ENCODE measurements around the gene SMIM35. TPM values are rescaled to one million over a fixed set of nuclear protein-coding genes. Genes with fewer than 3 reads are reported as not detected.

Gene SMIM35
- total and polyA plus RNA-seq, 2 of the 13 experiments (the other 11 are each of a cell fraction or from before 2014, with no cell fraction given): not detected

- peaks cover 0 to 4% of the 10 kb centered on the region in 2 experiments; a peak in 2 of 5 replicates for H3K27me3 ChIP-seq (ENCODE audit: control insufficient read depth in 1 of 2, insufficient read depth in 2 of 2, low read length in 2 of 2)
- no peaks in the 10 kb centered on the region for H4K20me1 ChIP-seq (ENCODE audit: insufficient read depth, low read length)
- DNase-seq (ENCODE audit: low spot score) (no peak), ATAC-seq (no peak), FAIRE-seq (no peak)
- WGBS (ENCODE audit: low lambda C conversion rate): 54% methylated on average over 10 of the region's 11 CpGs
- H2AFZ ChIP-seq (ENCODE audit: low read length): no peak overlapping the region
- TF ChIP-seq BATF2 (CRISPR knock-in tag; IDR thresholded peaks at IDR 0.05) (no peak), ZNF709 (CRISPR knock-in tag; IDR thresholded peaks at IDR 0.05) (no peak), HMG20A (CRISPR knock-in tag; IDR thresholded peaks at IDR 0.05; ENCODE audit: borderline replicate concordance) (no peak), ZNF724P (CRISPR knock-in tag; IDR thresholded peaks at IDR 0.05; ENCODE audit: borderline replicate concordance) (no peak)
- no peak overlapping the region for H3K4me3 ChIP-seq (replicated peaks in 1 of 3; ENCODE audit: insufficient read depth in 1 of 3, low read depth in 2 of 3, low read length in 3 of 3)
- ChIA-PET CTCF (ENCODE audit: low intra/inter-chr PET ratio, low total read pairs) (no interaction called here), POLR2A (no interaction called here)
- H3K36me3 ChIP-seq (replicated peaks in 1 of 2; ENCODE audit: control insufficient read depth in 1 of 2, insufficient read depth in 2 of 2, low read length in 2 of 2): no peaks in the 10 kb centered on the region
- no TSS peak for BruUV-seq (replicated peaks)
- H3K27ac ChIP-seq (ENCODE audit: extremely low read length, insufficient read depth, low read length): no peak overlapping the region
- no peaks in the 10 kb centered on the region for H3K79me2 ChIP-seq (ENCODE audit: insufficient read depth, low read length)
- H3K9me3 ChIP-seq (ENCODE audit: low read length): no peaks in the 10 kb centered on the region
- H3K4me2 ChIP-seq (ENCODE audit: low read depth, low read length): no peak overlapping the region
- H3K9ac ChIP-seq (ENCODE audit: insufficient read depth, low read depth, low read length): no peak overlapping the region
- intact Hi-C loops (cut with micrococcal nuclease; ENCODE audit: unreplicated experiment) (no loop called here), in situ Hi-C loops (cut with HindIII; ENCODE audit: extremely low pct_ligation_motif_present, low pct_unique_long_range_greater_than_20kb) (no loop called here)
- H3K4me1 ChIP-seq (ENCODE audit: insufficient read depth, low read length): peaks cover 74% of the 10 kb centered on the region
These were observed 12.5 kb upstream of the SMIM35 start for GRCh38 chr11:118098996-118099837.

- DNase-seq (ENCODE audit: low spot score): peak; percentile 70
- WGBS (ENCODE audit: low lambda C conversion rate): 0% methylated on average over 1 of the region's 1 CpG
- no peaks in the 10 kb centered on the region for H3K36me3 ChIP-seq (replicated peaks in 1 of 2; ENCODE audit: control insufficient read depth in 1 of 2, insufficient read depth in 2 of 2, low read length in 2 of 2)
- no peak overlapping the region for H3K9ac ChIP-seq (ENCODE audit: insufficient read depth, low read depth, low read length)
- ChIA-PET CTCF (ENCODE audit: low intra/inter-chr PET ratio, low total read pairs) (no interaction called here), POLR2A (no interaction called here)
- H3K4me3 ChIP-seq (replicated peaks in 1 of 3; ENCODE audit: insufficient read depth in 1 of 3, low read depth in 2 of 3, low read length in 3 of 3): peak overlapping the region in 2 of 3 experiments; percentile 1 to 16; a peak in 1 of 6 replicates
- in situ Hi-C loops (cut with HindIII; ENCODE audit: extremely low pct_ligation_motif_present, low pct_unique_long_range_greater_than_20kb) (no loop called here), intact Hi-C loops (cut with micrococcal nuclease; ENCODE audit: unreplicated experiment) (no loop called here)
- no peaks in the 10 kb centered on the region for H4K20me1 ChIP-seq (ENCODE audit: insufficient read depth, low read length)
- no peaks in the 10 kb centered on the region; a peak in 1 of 5 replicates for H3K27me3 ChIP-seq (ENCODE audit: control insufficient read depth in 1 of 2, insufficient read depth in 2 of 2, low read length in 2 of 2)
- peak; percentile 88 for FAIRE-seq
- BruUV-seq (replicated peaks): no TSS peak
- H3K79me2 ChIP-seq (ENCODE audit: insufficient read depth, low read length): no peaks in the 10 kb centered on the region
- peak; percentile 73 for ATAC-seq
- peaks cover 100% of the 10 kb centered on the region for H3K4me1 ChIP-seq (ENCODE audit: insufficient read depth, low read length)
- peak overlapping the region; percentile 57 for H3K4me2 ChIP-seq (ENCODE audit: low read depth, low read length)
- H3K9me3 ChIP-seq (ENCODE audit: low read length): no peaks in the 10 kb centered on the region
- H3K27ac ChIP-seq (ENCODE audit: extremely low read length, insufficient read depth, low read length): peak overlapping the region; percentile 61
- H2AFZ ChIP-seq (ENCODE audit: low read length): no peak overlapping the region
- TF ChIP-seq FOXA3 (CRISPR knock-in tag; IDR thresholded peaks at IDR 0.05): peak; percentile 77
- peak; percentile 85 for TF ChIP-seq BCL6 (CRISPR knock-in tag; IDR thresholded peaks at IDR 0.05)
- peak; percentile 74; the same call in 1 of the 2 replicates for TF ChIP-seq POGZ (CRISPR knock-in tag; IDR thresholded peaks at IDR 0.05)
- no peak for TF ChIP-seq ZFAT (CRISPR knock-in tag; conservative IDR thresholded peaks at IDR 0.05)
- no peak for TF ChIP-seq MTF2 (CRISPR knock-in tag; IDR thresholded peaks at IDR 0.05; ENCODE audit: borderline replicate concordance)
- TF ChIP-seq NCOA2 (CRISPR knock-in tag; IDR thresholded peaks at IDR 0.05): peak; percentile 88
- peak; percentile 85; the same call in 1 of the 2 replicates for TF ChIP-seq ZBTB20 (CRISPR knock-in tag; IDR thresholded peaks at IDR 0.05; ENCODE audit: borderline replicate concordance, low read depth)
- TF ChIP-seq TBX3 (IDR thresholded peaks at IDR 0.05; ENCODE audit: borderline replicate concordance): no peak
- TF ChIP-seq ZNF121 (CRISPR knock-in tag; IDR thresholded peaks at IDR 0.05): 0 out of 2 replicates have a peak, but pooled peaks have one; percentile 20
- TF ChIP-seq THAP11 (CRISPR knock-in tag; IDR thresholded peaks at IDR 0.05): 0 out of 2 replicates have a peak, but pooled peaks have one; percentile 27
- peak; percentile 77 for TF ChIP-seq ELF3 (CRISPR knock-in tag; IDR thresholded peaks at IDR 0.05)
- no peak for TF ChIP-seq ATM (IDR thresholded peaks at IDR 0.05; ENCODE audit: borderline replicate concordance)
- TF ChIP-seq DPF2 (CRISPR knock-in tag; IDR thresholded peaks at IDR 0.05; ENCODE audit: borderline replicate concordance, low read depth): peak; percentile 74
- TF ChIP-seq ZFY (CRISPR knock-in tag; IDR thresholded peaks at IDR 0.05): no peak
- peak; percentile 76 for TF ChIP-seq PITX1 (CRISPR knock-in tag; IDR thresholded peaks at IDR 0.05)
- TF ChIP-seq ZNF12 (CRISPR knock-in tag; IDR thresholded peaks at IDR 0.05): 0 out of 2 replicates have a peak, but pooled peaks have one; percentile 45
These were observed 9.2 kb upstream of the SMIM35 start for GRCh38 chr11:118095967-118096367.
